ENCODE results near the gene MTA1.

MTA1 gene

GRCh38 chr14:105413544-105413886 is 6.1 kb upstream of the MTA1 start:
- H3K4me1 ChIP-seq (ENCODE audit: control insufficient read depth in 1 of 2, insufficient read depth in 1 of 2, low read depth in 1 of 2, low read length in 1 of 2): peaks cover 11 to 17% of the 10 kb centered on the region in 2 experiments
- H3K4me3 ChIP-seq (ENCODE audit: low read depth in 1 of 2, low read length in 1 of 2): no peak overlapping the region
- no peaks in the 10 kb centered on the region for H3K36me3 ChIP-seq
- no peaks in the 10 kb centered on the region for H3K9me3 ChIP-seq
- TF ChIP-seq, protein P1, sequence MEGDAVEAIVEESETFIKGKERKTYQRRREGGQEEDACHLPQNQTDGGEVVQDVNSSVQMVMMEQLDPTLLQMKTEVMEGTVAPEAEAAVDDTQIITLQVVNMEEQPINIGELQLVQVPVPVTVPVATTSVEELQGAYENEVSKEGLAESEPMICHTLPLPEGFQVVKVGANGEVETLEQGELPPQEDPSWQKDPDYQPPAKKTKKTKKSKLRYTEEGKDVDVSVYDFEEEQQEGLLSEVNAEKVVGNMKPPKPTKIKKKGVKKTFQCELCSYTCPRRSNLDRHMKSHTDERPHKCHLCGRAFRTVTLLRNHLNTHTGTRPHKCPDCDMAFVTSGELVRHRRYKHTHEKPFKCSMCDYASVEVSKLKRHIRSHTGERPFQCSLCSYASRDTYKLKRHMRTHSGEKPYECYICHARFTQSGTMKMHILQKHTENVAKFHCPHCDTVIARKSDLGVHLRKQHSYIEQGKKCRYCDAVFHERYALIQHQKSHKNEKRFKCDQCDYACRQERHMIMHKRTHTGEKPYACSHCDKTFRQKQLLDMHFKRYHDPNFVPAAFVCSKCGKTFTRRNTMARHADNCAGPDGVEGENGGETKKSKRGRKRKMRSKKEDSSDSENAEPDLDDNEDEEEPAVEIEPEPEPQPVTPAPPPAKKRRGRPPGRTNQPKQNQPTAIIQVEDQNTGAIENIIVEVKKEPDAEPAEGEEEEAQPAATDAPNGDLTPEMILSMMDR (IDR thresholded peaks at IDR 0.05): no peak
- H3K27ac ChIP-seq: no peak overlapping the region
- peaks cover 85% of the 10 kb centered on the region for H3K27me3 ChIP-seq

DNA sequence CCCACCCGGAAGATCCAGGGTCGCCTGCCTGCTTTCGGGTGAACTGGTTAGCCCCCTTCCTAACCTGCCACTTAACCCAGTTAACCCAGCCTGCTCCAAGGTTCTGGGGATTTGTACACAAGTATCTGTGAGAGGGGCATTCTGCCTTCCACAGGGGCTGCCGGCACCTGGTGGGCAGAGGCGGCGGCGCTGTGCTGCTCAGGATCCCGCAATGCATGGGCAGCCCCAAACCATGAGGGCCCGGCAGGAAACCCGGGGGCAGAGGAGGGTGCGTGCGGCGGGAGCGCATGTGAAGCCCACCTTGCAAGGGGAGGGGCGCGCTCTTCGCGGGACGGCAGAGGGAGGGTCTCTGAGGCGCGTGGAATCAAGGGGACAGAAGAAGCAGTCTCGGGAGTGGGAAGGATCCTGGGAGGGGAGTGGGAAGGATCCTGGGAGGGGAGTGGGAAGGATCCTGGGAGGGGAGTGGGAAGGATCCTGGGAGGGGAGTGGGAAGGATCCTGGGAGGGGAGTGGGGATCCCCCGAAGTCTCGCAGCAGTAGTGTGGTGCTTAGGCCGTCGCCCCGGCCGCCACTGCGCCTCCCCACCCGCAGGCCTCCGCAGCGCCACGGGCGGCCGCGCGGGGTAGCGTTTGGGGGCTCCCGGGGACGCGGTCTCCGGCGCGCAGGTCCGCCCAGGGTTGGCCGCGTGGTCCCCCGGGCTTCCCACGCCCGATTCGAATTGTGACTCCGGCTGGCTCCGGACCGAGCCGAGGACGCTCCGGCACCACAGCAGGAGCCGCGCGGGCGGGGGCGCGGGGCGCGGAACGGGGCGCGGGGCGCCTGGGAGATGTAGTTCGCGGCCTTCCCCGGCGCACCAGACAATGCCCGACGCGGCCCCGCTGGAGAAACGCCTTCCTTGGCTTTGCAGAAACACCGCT is 4.9 kb upstream of the MTA1 start:
- no peaks in the 10 kb centered on the region for H3K36me3 ChIP-seq
- H3K27ac ChIP-seq: no peak overlapping the region
- H3K27me3 ChIP-seq: peaks cover 87% of the 10 kb centered on the region
- peak overlapping the region in 1 of 2 experiments; percentile 43 for H3K4me3 ChIP-seq (ENCODE audit: low read depth in 1 of 2, low read length in 1 of 2)
- H3K4me1 ChIP-seq (ENCODE audit: control insufficient read depth in 1 of 2, insufficient read depth in 1 of 2, low read depth in 1 of 2, low read length in 1 of 2): peaks cover 6 to 22% of the 10 kb centered on the region in 2 experiments
- TF ChIP-seq, protein P1 (IDR thresholded peaks at IDR 0.05): peak; percentile 36
- no peaks in the 10 kb centered on the region for H3K9me3 ChIP-seq

- H3K36me3 ChIP-seq: no peaks in the 10 kb centered on the region
- H3K9me3 ChIP-seq: no peaks in the 10 kb centered on the region
- no peak overlapping the region for H3K27ac ChIP-seq
- H3K4me3 ChIP-seq (ENCODE audit: low read depth in 1 of 2, low read length in 1 of 2): no peak overlapping the region
- peaks cover 82% of the 10 kb centered on the region for H3K27me3 ChIP-seq
- peaks cover 11 to 28% of the 10 kb centered on the region in 2 experiments for H3K4me1 ChIP-seq (ENCODE audit: control insufficient read depth in 1 of 2, insufficient read depth in 1 of 2, low read depth in 1 of 2, low read length in 1 of 2)
- TF ChIP-seq, protein P1 (IDR thresholded peaks at IDR 0.05): no peak
Measured at GRCh38 chr14:105415481-105416428, 3.9 kb upstream of the MTA1 start.

DNA sequence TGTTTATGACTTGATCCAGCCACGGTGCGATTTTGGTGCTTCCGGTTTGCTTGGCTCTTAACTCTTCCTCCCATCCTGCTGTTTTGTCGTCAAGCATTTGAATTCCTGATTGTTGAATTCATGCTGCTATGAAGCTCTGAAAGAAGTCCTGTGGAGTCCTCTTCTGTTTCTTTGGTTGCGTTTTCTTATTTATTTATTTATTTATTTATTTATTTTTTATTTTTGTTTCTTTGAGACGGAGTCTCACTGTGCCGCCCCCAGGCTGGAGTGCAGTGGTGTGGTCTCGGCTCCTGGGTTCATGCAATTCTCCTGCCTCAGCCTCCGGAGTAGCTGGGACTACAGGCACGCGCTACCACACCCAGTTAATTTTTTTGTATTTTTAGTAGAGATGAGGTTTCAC is 3.0 kb upstream of the MTA1 start:
- H3K4me3 ChIP-seq (ENCODE audit: low read depth in 1 of 2, low read length in 1 of 2): no peak overlapping the region
- no peaks in the 10 kb centered on the region for H3K9me3 ChIP-seq
- no peak overlapping the region for H3K27ac ChIP-seq
- H3K27me3 ChIP-seq: peaks cover 74% of the 10 kb centered on the region
- peaks cover 14 to 31% of the 10 kb centered on the region in 2 experiments for H3K4me1 ChIP-seq (ENCODE audit: control insufficient read depth in 1 of 2, insufficient read depth in 1 of 2, low read depth in 1 of 2, low read length in 1 of 2)
- H3K36me3 ChIP-seq: no peaks in the 10 kb centered on the region
- TF ChIP-seq, protein P1 (IDR thresholded peaks at IDR 0.05): no peak

DNA sequence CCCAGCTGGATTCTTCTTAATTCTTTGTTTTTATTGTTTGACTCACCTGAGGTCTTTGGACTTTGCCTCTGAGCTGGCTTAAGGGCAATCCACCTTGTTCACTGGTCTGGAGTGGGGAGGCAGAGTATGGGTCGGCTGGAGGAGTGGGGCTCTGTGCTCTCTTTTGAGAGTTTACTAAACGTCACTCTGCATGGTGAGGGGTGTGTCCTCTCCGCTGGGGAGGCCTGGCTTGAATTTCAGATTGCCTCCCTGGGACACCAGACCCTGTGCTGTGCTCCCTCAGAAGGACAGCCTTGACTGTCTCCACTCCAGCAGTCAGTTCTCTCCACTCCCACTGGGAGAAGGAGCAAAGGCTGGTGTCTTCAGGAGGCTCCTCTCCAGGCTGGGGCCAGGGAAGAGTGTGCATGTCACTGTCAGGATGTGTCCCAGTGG is 1.9 kb upstream of the MTA1 start:
- no peaks in the 10 kb centered on the region for H3K9me3 ChIP-seq
- no peak overlapping the region for H3K4me3 ChIP-seq (ENCODE audit: low read depth in 1 of 2, low read length in 1 of 2)
- H3K27ac ChIP-seq: no peak overlapping the region
- peaks cover 14 to 32% of the 10 kb centered on the region in 2 experiments for H3K4me1 ChIP-seq (ENCODE audit: control insufficient read depth in 1 of 2, insufficient read depth in 1 of 2, low read depth in 1 of 2, low read length in 1 of 2)
- H3K27me3 ChIP-seq: peaks cover 64% of the 10 kb centered on the region
- TF ChIP-seq, protein P1 (IDR thresholded peaks at IDR 0.05): no peak
- H3K36me3 ChIP-seq: no peaks in the 10 kb centered on the region
